DOHH2 (cell line): ENCODE data around the gene IZUMO4.
"Not testable (repeated sequence)": the region's sequence is repeated elsewhere in the genome, so short reads cannot be mapped to it uniquely, and the experiment has no call there.

Experiments used
- H3F3A ChIP-seq: fragments of 200-600 bp; sonication (generic), shearing (Covaris generic); 2 replicates; pipeline ENCODE4 v1.6.0; 2016; ENCODE audit warnings: antibody characterized with exemption, mild to moderate bottlenecking; ENCODE audit not compliant: control insufficient read depth, insufficient read depth
- H3K27ac ChIP-seq: fragments of 200-600 bp; sonication (generic); 2 replicates; pipeline ENCODE4 v1.5.1; 2014; ENCODE audit warnings: low read depth, mild to moderate bottlenecking, low read length, moderate library complexity
- H3K27me3 ChIP-seq: fragments of 200-600 bp; sonication (generic); 2 replicates; pipeline ENCODE4 v1.6.1; 2014; ENCODE audit warnings: mild to moderate bottlenecking, low read length, mixed read lengths; ENCODE audit not compliant: control insufficient read depth
- H3K36me3 ChIP-seq: fragments of 200-600 bp; sonication (generic); 2 replicates; pipeline ENCODE4 v1.6.1; 2014; ENCODE audit warnings: mild to moderate bottlenecking, low read length, moderate library complexity, mixed read lengths; ENCODE audit not compliant: control insufficient read depth
- H3K4me1 ChIP-seq: fragments of 200-600 bp; sonication (generic); 2 replicates; pipeline ENCODE4 v1.6.1; 2014; ENCODE audit warnings: mild to moderate bottlenecking, low read length, mixed read lengths; ENCODE audit not compliant: control insufficient read depth
- H3K4me2 ChIP-seq: fragments of 200-600 bp; sonication (generic); 2 replicates; pipeline ENCODE4 v1.6.0; 2014; ENCODE audit warnings: mild to moderate bottlenecking, low read length, moderate library complexity
- H3K4me3 ChIP-seq: fragments of 200-600 bp; sonication (generic); 2 replicates; pipeline ENCODE4 v1.5.1; 2014; ENCODE audit warnings: mild to moderate bottlenecking, low read length, mixed read lengths
- H3K79me2 ChIP-seq: fragments of 200-600 bp; sonication (generic); 2 replicates; pipeline ENCODE4 v1.6.1; 2014; ENCODE audit warnings: mild to moderate bottlenecking, low read length, mixed read lengths; ENCODE audit not compliant: control insufficient read depth
- H3K9me2 ChIP-seq: fragments of 200-600 bp; sonication (generic); replicated peaks from 2 replicates; pipeline ENCODE4 v1.6.1; 2014; ENCODE audit warnings: mild to moderate bottlenecking, low read length, mixed read lengths; ENCODE audit not compliant: control insufficient read depth
- H3K9me3 ChIP-seq: fragments of 200-600 bp; sonication (generic); 2 replicates; pipeline ENCODE4 v1.6.1; 2014; ENCODE audit warnings: antibody characterized with exemption, low read length, mixed read lengths; ENCODE audit not compliant: control insufficient read depth, insufficient read depth
- H4K20me1 ChIP-seq: fragments of 200-600 bp; sonication (generic); 2 replicates; pipeline ENCODE4 v1.6.0; 2014; ENCODE audit warnings: low read depth, mild to moderate bottlenecking, antibody characterized with exemption, low read length, moderate library complexity; ENCODE audit not compliant: control insufficient read depth, insufficient read depth
- EZH2phosphoT487 ChIP-seq: fragments of 200-600 bp; sonication (generic); IDR thresholded peaks from 2 replicates; pipeline ENCODE4 v1.6.1; 2017; ENCODE audit warnings: borderline replicate concordance, mild to moderate bottlenecking, antibody characterized with exemption, low read length, moderate library complexity, mixed read lengths
- TF ChIP-seq, protein P1 (sequence below): fragments of 200-600 bp; sonication (generic); IDR thresholded peaks from one replicate; pipeline ENCODE4 v1.5.1; 2014; ENCODE audit warnings: antibody characterized with exemption, mild to moderate bottlenecking, low read depth, low read length; ENCODE audit not compliant: poor library complexity, severe bottlenecking

Gene IZUMO4

GRCh38 chr19:2127758-2128157 is 31.0 kb downstream of the IZUMO4 start:
- no peaks in the 10 kb centered on the region for H3K9me2 ChIP-seq
- H3K36me3 ChIP-seq = peaks cover 47% of the 10 kb centered on the region
- H3K4me1 ChIP-seq = no peaks in the 10 kb centered on the region
- H3K79me2 ChIP-seq = no peaks in the 10 kb centered on the region; the same call in 1 of the 2 replicates
- H3K9me3 ChIP-seq = no peaks in the 10 kb centered on the region
- no peak overlapping the region for H3K27ac ChIP-seq
- no peak overlapping the region for H3K4me3 ChIP-seq
- H3K27me3 ChIP-seq = no peaks in the 10 kb centered on the region
- no peaks in the 10 kb centered on the region for H4K20me1 ChIP-seq
- TF ChIP-seq EZH2phosphoT487 = no peak
- TF ChIP-seq, protein P1, sequence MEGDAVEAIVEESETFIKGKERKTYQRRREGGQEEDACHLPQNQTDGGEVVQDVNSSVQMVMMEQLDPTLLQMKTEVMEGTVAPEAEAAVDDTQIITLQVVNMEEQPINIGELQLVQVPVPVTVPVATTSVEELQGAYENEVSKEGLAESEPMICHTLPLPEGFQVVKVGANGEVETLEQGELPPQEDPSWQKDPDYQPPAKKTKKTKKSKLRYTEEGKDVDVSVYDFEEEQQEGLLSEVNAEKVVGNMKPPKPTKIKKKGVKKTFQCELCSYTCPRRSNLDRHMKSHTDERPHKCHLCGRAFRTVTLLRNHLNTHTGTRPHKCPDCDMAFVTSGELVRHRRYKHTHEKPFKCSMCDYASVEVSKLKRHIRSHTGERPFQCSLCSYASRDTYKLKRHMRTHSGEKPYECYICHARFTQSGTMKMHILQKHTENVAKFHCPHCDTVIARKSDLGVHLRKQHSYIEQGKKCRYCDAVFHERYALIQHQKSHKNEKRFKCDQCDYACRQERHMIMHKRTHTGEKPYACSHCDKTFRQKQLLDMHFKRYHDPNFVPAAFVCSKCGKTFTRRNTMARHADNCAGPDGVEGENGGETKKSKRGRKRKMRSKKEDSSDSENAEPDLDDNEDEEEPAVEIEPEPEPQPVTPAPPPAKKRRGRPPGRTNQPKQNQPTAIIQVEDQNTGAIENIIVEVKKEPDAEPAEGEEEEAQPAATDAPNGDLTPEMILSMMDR = no peak
- no peaks in the 10 kb centered on the region for H3F3A ChIP-seq
- H3K4me2 ChIP-seq = no peak overlapping the region

GRCh38 chr19:2128252-2128651 is 31.5 kb downstream of the IZUMO4 start:
- H4K20me1 ChIP-seq, H3K79me2 ChIP-seq, H3K9me2 ChIP-seq, H3K4me2 ChIP-seq, H3K27ac ChIP-seq, H3F3A ChIP-seq, H3K4me3 ChIP-seq, H3K27me3 ChIP-seq, H3K9me3 ChIP-seq, H3K4me1 ChIP-seq: not testable (repeated sequence)
- peaks cover 47% of the 10 kb centered on the region for H3K36me3 ChIP-seq

GRCh38 chr19:2129022-2129421 is 32.3 kb downstream of the IZUMO4 start:
- no peak overlapping the region for H3K4me3 ChIP-seq
- H3K9me2 ChIP-seq = no peaks in the 10 kb centered on the region
- H4K20me1 ChIP-seq = no peaks in the 10 kb centered on the region
- H3F3A ChIP-seq = no peaks in the 10 kb centered on the region
- no peaks in the 10 kb centered on the region for H3K9me3 ChIP-seq
- H3K4me2 ChIP-seq = no peak overlapping the region
- H3K4me1 ChIP-seq = no peaks in the 10 kb centered on the region
- H3K27ac ChIP-seq = no peak overlapping the region
- peaks cover 41% of the 10 kb centered on the region for H3K36me3 ChIP-seq
- H3K27me3 ChIP-seq = no peaks in the 10 kb centered on the region
- H3K79me2 ChIP-seq = no peaks in the 10 kb centered on the region; the same call in 1 of the 2 replicates
- TF ChIP-seq, protein P1 = no peak
- no peak for TF ChIP-seq EZH2phosphoT487

- H4K20me1 ChIP-seq = no peaks in the 10 kb centered on the region
- H3K4me3 ChIP-seq = no peak overlapping the region
- no peak overlapping the region for H3K4me2 ChIP-seq
- no peaks in the 10 kb centered on the region for H3K9me2 ChIP-seq
- no peaks in the 10 kb centered on the region for H3K27me3 ChIP-seq
- H3F3A ChIP-seq = no peaks in the 10 kb centered on the region
- H3K9me3 ChIP-seq = no peaks in the 10 kb centered on the region
- H3K4me1 ChIP-seq = no peaks in the 10 kb centered on the region
- peaks cover 41% of the 10 kb centered on the region for H3K36me3 ChIP-seq
- no peak for TF ChIP-seq EZH2phosphoT487
- TF ChIP-seq, protein P1 = no peak
- no peaks in the 10 kb centered on the region; the same call in 1 of the 2 replicates for H3K79me2 ChIP-seq
- no peak overlapping the region for H3K27ac ChIP-seq
Measured at GRCh38 chr19:2129486-2129885, 32.8 kb downstream of the IZUMO4 start.
